Measurements from ENCODE around the gene COX7C.
"Not testable (repeated sequence)": the region's sequence is repeated elsewhere in the genome, so short reads cannot be mapped to it uniquely, and the experiment has no call there.

COX7C gene

DNA sequence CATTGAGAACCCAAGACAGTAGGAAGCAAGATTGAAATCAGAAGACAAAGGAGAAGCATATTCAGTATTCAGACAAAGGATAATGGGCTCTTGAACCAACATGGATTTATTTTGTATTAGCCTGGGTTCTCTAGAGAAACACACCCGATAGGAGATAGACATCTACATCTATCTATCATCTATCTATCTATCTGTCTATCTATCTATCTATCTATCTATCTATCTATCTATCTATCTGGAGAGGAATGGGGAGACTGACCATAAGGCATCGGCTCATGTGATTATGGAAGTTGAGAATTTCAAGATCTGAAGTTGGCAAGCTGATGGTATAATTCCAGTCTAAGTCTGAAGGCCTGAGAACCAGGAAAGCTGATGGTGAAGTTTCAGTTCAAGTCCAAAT, 13.4 kb downstream of the COX7C start:
- Mint-ChIP-seq H3K27me3 (peaks cover 10% of the 10 kb centered on the region), H3K4me3 (no peak overlapping the region), H3K9me3 (no peaks in the 10 kb centered on the region), H3K4me1 (no peaks in the 10 kb centered on the region), H3K36me3 (no peaks in the 10 kb centered on the region), H3K27ac (no peak overlapping the region)
- no peak for DNase-seq (ENCODE audit: low spot score in 2 of 2)
- no peak for ATAC-seq (ENCODE audit: low read depth)

DNA sequence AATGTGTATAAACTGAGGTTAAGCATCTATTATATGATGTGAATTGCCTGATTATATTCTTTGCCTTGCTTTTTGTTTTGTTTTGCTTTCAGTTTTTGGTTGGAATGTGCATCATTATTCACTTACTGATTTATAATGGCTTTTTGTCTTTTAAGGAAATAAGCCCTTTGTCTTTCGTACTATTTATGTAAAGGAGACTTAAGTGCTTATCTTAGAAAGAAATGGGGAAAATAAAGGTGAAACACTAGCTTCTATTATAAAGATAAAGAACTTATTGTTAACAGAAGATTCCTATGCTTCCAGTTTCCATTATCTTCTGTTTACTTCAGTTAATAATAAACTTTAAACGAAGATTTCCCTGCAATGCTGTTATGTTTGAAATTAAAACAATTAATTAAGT, 23.3 kb downstream of the COX7C start:
- H3K9me3 Mint-ChIP-seq: no peaks in the 10 kb centered on the region
- no peak overlapping the region for H3K27ac Mint-ChIP-seq
- no peak for ATAC-seq (ENCODE audit: low read depth)
- H3K4me3 Mint-ChIP-seq: no peak overlapping the region
- H3K27me3 Mint-ChIP-seq: peaks cover 3% of the 10 kb centered on the region
- DNase-seq (ENCODE audit: low spot score in 2 of 2): no peak
- H3K4me1 Mint-ChIP-seq: no peaks in the 10 kb centered on the region
- H3K36me3 Mint-ChIP-seq: no peaks in the 10 kb centered on the region

DNA sequence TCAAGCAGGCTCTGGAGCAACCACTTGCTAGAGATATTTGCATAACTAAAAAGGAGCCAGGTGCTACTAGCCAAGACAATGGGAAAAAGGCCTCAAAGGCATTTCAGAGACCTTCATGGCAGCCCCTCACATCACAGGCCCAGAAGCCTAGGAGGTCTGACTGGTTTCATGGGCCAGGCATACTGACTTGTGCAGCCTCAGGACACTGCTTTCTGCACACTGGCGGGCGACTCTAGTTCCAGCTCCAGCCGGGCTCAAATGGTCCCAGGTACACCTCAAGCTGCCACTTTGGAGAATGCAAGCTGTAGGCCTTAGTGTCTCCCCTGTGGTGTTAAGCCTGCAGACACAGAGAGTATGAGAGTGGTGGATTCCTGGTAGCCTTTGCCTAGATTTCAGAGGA, 27.1 kb downstream of the COX7C start:
- ATAC-seq (ENCODE audit: low read depth): no peak
- Mint-ChIP-seq H3K27ac (no peak overlapping the region), H3K36me3 (no peaks in the 10 kb centered on the region)

DNA sequence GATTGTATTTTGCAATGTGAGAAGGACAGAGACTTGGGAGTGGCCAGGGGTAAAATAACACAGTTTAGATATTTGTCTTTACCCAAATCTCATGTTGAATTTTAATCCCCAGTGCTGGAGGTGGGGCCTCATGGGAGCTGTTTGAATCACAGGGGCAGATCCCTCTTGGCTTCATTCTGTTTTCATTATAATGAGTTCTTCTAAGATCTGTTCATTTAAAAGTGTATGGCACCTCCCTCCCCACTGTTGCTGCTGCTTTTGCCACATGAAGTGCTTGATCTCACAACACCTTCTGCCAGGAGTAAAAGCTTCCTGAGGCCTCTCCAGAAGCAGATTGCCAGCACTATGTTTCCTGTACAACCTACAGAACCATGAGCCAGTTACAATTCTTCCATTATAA, 28.1 kb downstream of the COX7C start:
- DNase-seq (ENCODE audit: low spot score in 2 of 2) (no peak), ATAC-seq (ENCODE audit: low read depth) (no peak)
- Mint-ChIP-seq H3K9me3 (no peaks in the 10 kb centered on the region), H3K4me1 (no peaks in the 10 kb centered on the region), H3K36me3 (no peaks in the 10 kb centered on the region), H3K27me3 (peaks cover 6% of the 10 kb centered on the region), H3K4me3 (no peak overlapping the region), H3K27ac (no peak overlapping the region)

More for the DNA sequence above, 27.1 kb downstream of the COX7C start:
- Mint-ChIP-seq H3K4me1 (no peaks in the 10 kb centered on the region), H3K4me3 (no peak overlapping the region), H3K27me3 (peaks cover 5% of the 10 kb centered on the region), H3K9me3 (no peaks in the 10 kb centered on the region)
- no peak for DNase-seq (ENCODE audit: low spot score in 2 of 2)

DNA sequence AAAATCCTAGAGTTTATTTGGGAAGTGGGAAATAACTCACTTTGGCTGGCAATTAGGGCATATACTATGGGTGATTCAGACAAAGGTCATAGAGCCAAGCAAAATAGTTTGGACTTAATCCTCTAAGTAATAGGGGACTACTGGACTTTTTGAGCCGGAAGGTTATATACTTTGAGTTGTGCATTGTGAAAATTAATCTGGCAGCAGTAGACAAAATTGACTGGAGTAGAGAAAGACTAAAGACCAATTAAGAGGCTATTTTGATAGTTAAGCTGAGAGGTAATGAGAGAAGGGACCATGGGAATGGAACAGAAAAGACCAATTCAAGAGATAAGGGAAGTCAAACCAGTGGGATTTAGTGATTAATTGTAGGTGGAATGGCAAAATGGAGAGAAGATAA, 28.9 kb downstream of the COX7C start:
- H3K27ac Mint-ChIP-seq: no peak overlapping the region
- ATAC-seq (ENCODE audit: low read depth) (no peak), DNase-seq (ENCODE audit: low spot score in 2 of 2) (no peak)
- no peaks in the 10 kb centered on the region for H3K4me1 Mint-ChIP-seq
- no peaks in the 10 kb centered on the region for H3K9me3 Mint-ChIP-seq
- no peak overlapping the region for H3K4me3 Mint-ChIP-seq
- H3K36me3 Mint-ChIP-seq: no peaks in the 10 kb centered on the region
- H3K27me3 Mint-ChIP-seq: peaks cover 6% of the 10 kb centered on the region

DNA sequence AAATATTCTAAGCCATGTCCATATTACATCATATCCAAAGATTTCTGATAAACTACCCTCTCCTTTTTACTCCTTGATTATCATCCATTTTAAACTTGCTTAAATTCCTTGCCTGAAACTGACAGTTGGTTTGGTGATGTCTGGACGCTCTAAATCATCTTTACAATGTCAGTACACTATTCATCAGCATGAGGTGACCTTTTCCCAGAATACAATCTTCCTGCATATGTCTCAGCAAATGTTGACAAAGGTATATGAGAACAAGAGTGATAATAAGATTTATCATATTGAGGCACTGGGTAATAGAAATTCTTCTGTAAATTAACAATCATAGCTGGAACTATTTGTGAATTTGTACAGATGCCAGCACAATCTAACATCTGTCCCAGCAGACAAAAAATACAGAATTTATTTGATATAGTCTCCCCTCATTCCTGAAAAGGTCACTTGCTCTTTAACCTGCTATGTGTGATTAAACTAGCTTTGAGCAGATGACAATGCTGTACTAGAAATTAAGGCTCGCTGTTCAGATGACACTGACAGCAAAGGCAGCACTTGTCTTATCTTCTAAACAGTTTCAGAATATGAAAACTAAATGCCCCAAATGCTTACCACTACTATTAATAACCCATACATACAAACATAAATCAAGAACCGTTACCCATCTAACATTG, 32.2 kb downstream of the COX7C start:
- no peak for ATAC-seq (ENCODE audit: low read depth)
- no peak overlapping the region for H3K27ac Mint-ChIP-seq
- no peaks in the 10 kb centered on the region for H3K9me3 Mint-ChIP-seq
- no peaks in the 10 kb centered on the region for H3K4me1 Mint-ChIP-seq
- no peak overlapping the region for H3K4me3 Mint-ChIP-seq
- DNase-seq (ENCODE audit: low spot score in 2 of 2): no peak
- H3K27me3 Mint-ChIP-seq: peaks cover 6% of the 10 kb centered on the region
- H3K36me3 Mint-ChIP-seq: no peaks in the 10 kb centered on the region

DNA sequence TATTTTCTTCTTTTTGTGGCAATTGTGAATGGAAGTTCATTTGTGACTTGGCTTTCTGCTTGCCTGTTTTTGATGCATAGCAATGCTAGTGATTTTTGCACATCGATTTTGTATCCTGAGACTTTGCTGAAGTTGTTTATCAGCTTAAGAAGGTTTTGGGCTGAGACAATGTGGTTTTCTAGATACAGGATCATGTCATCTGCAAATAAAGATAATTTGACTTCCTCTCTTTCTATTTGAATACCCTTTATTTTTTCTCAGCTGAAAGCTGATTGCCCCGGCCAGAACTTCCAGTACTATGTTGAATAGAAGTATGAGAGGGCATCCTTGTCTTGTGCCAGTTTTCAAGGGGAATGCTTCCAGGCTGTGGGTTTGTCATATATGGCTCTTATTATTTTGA, 43.0 kb downstream of the COX7C start:
- H3K4me1 Mint-ChIP-seq; H3K4me3 Mint-ChIP-seq; H3K9me3 Mint-ChIP-seq; H3K27ac Mint-ChIP-seq; H3K36me3 Mint-ChIP-seq; ATAC-seq (ENCODE audit: low read depth); H3K27me3 Mint-ChIP-seq; DNase-seq (ENCODE audit: low spot score in 2 of 2): not testable (repeated sequence)

DNA sequence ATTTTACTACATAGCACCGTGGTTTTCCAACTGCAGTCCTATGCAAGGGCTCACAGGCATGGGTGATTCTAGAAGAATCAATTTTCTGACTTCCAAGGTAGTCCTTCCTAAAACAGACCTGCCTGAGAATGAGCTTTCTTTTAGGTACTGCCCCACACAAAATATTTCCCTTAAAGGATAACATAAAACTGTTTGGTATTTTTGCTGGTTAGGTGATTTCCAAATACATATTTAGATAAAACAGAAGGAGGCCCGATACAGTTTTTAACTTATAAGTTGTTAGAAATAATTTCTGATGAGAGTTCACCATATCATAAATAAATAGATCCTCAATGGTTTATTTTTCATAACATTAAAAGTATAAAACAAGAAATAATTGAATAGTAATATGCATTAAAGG, 46.4 kb downstream of the COX7C start:
- no peaks in the 10 kb centered on the region for H3K36me3 Mint-ChIP-seq
- peaks cover 3% of the 10 kb centered on the region for H3K4me1 Mint-ChIP-seq
- ATAC-seq (ENCODE audit: low read depth) (no peak), DNase-seq (ENCODE audit: low spot score in 2 of 2) (no peak)
- H3K4me3 Mint-ChIP-seq: no peak overlapping the region
- H3K27ac Mint-ChIP-seq: no peak overlapping the region
- H3K9me3 Mint-ChIP-seq: peaks cover 3% of the 10 kb centered on the region
- H3K27me3 Mint-ChIP-seq: peaks cover 1% of the 10 kb centered on the region

DNA sequence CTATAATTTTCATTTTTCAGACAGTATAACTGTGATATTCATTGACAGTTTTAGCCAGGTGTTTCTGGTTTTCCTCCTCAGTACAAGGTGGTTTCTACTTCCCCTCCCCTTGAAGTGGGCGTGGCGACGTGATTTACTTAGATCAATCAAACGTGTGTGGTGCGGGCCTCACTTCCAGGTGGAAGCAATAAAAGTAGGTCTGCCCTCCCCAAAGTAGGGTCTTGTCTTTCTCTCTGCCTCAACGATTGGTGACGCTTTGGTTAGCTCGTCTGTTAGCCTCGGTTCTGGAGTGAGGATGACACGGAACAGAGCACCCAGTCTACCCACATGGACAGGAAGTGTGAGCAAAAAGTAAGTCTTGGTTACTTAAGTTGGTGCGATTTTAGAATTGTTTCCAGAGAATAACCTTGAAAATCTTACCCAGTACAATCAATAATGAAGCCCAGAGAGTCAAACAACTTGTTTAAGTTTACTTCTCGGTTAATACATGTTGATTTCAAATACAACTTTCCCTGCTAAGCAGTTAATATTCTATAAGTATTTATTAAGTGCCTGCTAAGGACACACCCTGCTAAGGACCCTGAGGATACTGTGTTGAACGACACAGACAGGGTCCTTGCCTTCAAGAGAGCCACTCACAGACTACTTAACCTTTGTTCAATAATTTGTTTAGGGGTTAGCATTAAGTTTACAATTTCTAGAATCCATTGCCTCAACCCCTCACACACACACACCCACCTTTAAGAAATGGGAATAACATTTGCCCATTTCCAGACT, 48.4 kb downstream of the COX7C start:
- no peak overlapping the region for H3K27ac Mint-ChIP-seq
- peaks cover 2% of the 10 kb centered on the region for H3K9me3 Mint-ChIP-seq
- H3K36me3 Mint-ChIP-seq: no peaks in the 10 kb centered on the region
- H3K27me3 Mint-ChIP-seq: peaks cover 1% of the 10 kb centered on the region
- ATAC-seq (ENCODE audit: low read depth) (peak; percentile 84), DNase-seq (ENCODE audit: low spot score in 2 of 2) (peak in 1 of 2 donors; percentile 10)
- H3K4me3 Mint-ChIP-seq: peak overlapping the region; percentile 82
- peaks cover 3% of the 10 kb centered on the region for H3K4me1 Mint-ChIP-seq

DNA sequence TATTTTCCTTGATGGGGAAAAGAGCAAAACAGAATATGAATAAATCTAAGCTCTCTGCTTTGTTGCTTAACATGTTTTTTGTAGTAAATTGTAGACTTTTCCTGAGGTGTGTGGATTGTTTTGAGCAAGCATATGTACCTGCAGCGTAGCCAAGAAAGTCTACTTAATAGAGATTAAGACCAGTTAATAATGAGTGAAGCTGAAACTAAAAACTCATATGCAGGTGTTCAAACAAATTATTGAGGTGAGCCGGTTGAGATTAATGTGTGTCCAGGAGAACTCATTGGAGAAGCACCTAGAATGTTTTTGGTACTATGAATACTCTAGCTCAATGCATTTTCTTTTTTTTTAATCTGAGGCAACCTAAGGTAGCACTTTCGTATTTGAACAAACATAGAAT, 49.2 kb downstream of the COX7C start:
- no peak for DNase-seq (ENCODE audit: low spot score in 2 of 2)
- Mint-ChIP-seq H3K36me3 (no peaks in the 10 kb centered on the region), H3K4me3 (peak overlapping the region; percentile 72), H3K27ac (no peak overlapping the region), H3K9me3 (peaks cover under 1% of the 10 kb centered on the region), H3K4me1 (peaks cover 3% of the 10 kb centered on the region), H3K27me3 (no peaks in the 10 kb centered on the region)
- no peak for ATAC-seq (ENCODE audit: low read depth)

All from memory B cell (primary cell).